A549 treated with AZD9567 at 1 μM for 4 hours (cell line): ENCODE data around the gene RIOK3. TPM values are rescaled to one million over a fixed set of nuclear protein-coding genes. Genes with fewer than 3 reads are reported as not detected.

Experiments
- total RNA-seq: library from RNA; stranded (reverse); fragments of 200-300 nt; extraction: Qiagen RNA extraction; gene quantifications from 5 replicates; pipeline ENCODE4 v1.2.3, GENCODE V29; 2022; ENCODE audit not compliant: insufficient read depth

The RIOK3 gene, protein sequence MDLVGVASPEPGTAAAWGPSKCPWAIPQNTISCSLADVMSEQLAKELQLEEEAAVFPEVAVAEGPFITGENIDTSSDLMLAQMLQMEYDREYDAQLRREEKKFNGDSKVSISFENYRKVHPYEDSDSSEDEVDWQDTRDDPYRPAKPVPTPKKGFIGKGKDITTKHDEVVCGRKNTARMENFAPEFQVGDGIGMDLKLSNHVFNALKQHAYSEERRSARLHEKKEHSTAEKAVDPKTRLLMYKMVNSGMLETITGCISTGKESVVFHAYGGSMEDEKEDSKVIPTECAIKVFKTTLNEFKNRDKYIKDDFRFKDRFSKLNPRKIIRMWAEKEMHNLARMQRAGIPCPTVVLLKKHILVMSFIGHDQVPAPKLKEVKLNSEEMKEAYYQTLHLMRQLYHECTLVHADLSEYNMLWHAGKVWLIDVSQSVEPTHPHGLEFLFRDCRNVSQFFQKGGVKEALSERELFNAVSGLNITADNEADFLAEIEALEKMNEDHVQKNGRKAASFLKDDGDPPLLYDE
- total RNA-seq: 25.7 to 47.3 TPM (median 29.4 TPM) in 5 replicates

DNA sequence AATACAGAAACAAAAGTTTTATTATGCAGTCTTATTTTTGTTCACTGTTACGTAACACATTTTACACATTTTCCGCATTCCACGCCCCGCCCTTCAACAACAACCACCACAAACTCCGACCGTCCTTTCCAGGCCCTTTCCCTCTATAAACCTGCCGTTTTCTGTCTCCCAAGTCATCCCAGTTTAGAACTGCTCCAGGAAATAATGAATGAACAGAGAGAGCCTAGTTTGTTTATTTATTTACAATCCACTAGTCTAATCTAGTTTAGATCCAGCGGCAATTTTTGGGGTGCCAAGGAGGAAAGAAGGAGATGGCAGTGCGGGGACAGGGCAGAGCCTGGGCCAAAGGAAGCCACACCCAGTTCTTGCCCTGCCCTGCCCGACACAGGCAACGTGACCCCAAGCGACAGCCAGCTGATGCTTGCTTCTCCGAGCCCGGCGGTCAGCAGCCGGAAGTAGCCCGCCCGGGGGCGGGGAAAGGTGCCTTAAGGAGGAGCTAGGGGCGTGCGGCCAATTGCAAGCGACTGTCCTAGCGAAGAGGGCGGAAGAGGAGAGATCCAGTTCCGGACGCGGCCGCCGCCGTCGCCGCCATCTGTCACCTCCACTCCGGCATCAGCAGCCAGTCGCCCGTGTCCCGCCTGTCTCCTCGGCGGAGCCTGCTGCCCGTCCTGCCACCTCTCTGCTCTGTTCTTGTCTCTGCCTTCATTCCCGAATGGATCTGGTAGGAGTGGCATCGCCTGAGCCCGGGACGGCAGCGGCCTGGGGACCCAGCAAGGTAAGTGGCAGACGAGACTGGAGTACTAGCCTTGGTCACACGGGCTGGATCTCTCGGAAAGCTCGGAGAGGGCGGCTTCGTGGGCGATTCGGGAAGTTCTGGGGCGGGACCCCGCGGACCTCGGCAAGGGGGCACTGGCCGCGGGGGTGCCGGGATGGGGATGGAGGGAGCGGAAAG is at the start of gene RIOK3:
RIOK3 (plus strand) TSS at position 560 of the 952 bp plus-strand sequence; CDS start at position 713, 153 bp downstream.

DNA sequence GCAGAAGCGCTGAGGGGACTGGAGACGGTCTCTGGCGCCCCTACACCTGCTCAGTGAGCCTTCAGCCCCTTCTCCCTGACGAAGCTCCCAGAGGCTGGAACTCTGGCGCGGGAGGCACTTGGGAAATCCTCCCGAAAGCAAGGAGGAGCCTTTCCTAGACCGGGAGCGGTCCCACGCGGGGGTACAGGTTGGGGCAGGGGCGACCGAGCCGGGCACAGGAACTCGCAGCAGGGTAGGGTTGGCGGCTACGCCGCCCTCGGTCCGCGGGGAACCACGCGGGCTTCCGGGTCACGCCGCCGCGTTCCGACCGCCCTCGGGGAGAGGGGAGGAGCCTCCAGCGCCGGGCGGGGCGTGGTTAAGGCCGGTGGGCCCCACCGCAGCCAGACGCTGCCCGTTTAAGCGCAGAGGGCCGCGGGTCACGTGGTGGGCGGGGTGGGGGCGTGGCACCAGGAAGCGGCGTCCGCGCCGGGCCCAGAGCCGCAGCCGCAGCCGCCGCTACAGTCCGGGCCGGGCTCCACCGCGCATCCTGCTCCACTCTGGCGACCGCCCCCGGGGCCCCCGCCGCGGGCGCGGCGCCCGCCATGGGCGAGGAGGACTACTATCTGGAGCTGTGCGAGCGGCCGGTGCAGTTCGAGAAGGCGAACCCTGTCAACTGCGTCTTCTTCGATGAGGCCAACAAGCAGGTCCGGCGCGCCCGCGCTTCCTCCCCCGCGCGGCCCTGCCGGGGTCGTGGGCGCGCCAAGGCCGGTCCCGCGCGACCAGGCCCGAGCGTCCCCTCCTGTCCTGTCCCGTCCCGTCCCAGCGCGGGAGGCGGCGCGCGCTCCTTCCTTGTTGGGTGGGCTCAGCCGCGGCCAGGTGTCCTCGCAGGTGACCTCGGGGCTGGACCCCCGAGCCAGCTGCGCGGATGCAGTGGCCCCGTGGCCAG is 50.2 kb downstream of the RIOK3 start, which contains the start of gene RMC1:
RMC1 (plus strand) TSS at position 474 of the 925 bp plus-strand sequence; CDS start at position 582, 108 bp downstream.

Other genes with a start within 250 kb of the RIOK3 start
- gene RMC1, start 50.2 kb downstream of the RIOK3 start, total RNA-seq: 15.4 to 19.5 TPM (median 17.5 TPM) in 5 replicates
- 95.1 to 157 TPM (median 113 TPM) in 5 replicates for gene NPC1, start 133.2 kb downstream of the RIOK3 start, total RNA-seq
- 14.7 to 16.9 TPM (median 16.0 TPM) in 5 replicates for gene ANKRD29, start 209.6 kb downstream of the RIOK3 start, total RNA-seq
- gene LAMA3, start 236.2 kb downstream of the RIOK3 start, total RNA-seq: 47.3 to 60.0 TPM (median 55.8 TPM) in 5 replicates